Endothelial cell of umbilical vein (primary cell): ENCODE data around the gene SS18L1. TPM values are rescaled to one million over a fixed set of nuclear protein-coding genes. Genes with fewer than 3 reads are reported as not detected.

Source experiments
- BruUV-seq: library from RNA; stranded (reverse); fragments of 400-500 nt; replicated peaks from 2 replicates; lab custom pipeline; 2021; lab: Mats Ljungman, UMichigan
- CTCF ChIA-PET: fragments of 300-600, 350-600 bp; sonication (Branson Sonifier 250); formaldehyde crosslinking; loops from one replicate; lab custom pipeline; 2021; ENCODE audit warnings: antibody characterized with exemption, inconsistent platforms; lab: Charles Lee
- POLR2A ChIA-PET: fragments of 300-600, 350-600 bp; sonication (Branson Sonifier 250); formaldehyde crosslinking; loops from one replicate; lab custom pipeline; 2021; ENCODE audit warnings: antibody characterized with exemption, inconsistent platforms; lab: Charles Lee
- DNase-seq: peaks from one replicate; pipeline ENCODE4 v3.0.0-alpha.2; 2011; ENCODE audit warnings: low read depth, low spot score
- FAIRE-seq: peaks from 2 replicates; lab custom pipeline; 2011; peaks lifted over from hg19 to GRCh38; lab: Jason Lieb, UNC
- H2AFZ ChIP-seq: 2 replicates; pipeline ENCODE4 v1.6.0; 2012; ENCODE audit warnings: low read depth, low read length, control low read depth, inconsistent platforms
- H3K27ac ChIP-seq: 2 replicates; pipeline ENCODE4 v1.5.1; 2011; ENCODE audit warnings: low read depth, mild to moderate bottlenecking, control low read depth, low read length, moderate library complexity; ENCODE audit not compliant: insufficient read depth
- H3K27me3 ChIP-seq, 2 experiments: 2 replicates each; pipeline versions ENCODE4 v1.6.0 to v1.6.1; 2011; ENCODE audit warnings: low read length in 2 of 2, mixed read lengths in 1 of 2; ENCODE audit not compliant: control insufficient read depth in 2 of 2, insufficient read depth in 2 of 2
- H3K36me3 ChIP-seq, 2 experiments: 2 replicates in 1 of 2; 3 replicates in 1 of 2; pipeline ENCODE4 v1.5.1; 2011; ENCODE audit warnings: low read length in 2 of 2, mild to moderate bottlenecking in 1 of 2, moderate library complexity in 1 of 2; ENCODE audit not compliant: control insufficient read depth in 2 of 2, insufficient read depth in 2 of 2; ENCODE audit errors: extremely low read depth in 1 of 2
- H3K4me1 ChIP-seq: 3 replicates; pipeline ENCODE4 v1.5.1; 2011; ENCODE audit warnings: mild to moderate bottlenecking, low read length; ENCODE audit not compliant: control insufficient read depth, insufficient read depth; ENCODE audit errors: extremely low read depth
- H3K4me2 ChIP-seq: 2 replicates; pipeline ENCODE4 v1.6.1; 2011; ENCODE audit warnings: low read length, control low read depth, mixed read lengths; ENCODE audit not compliant: insufficient read depth
- H3K4me3 ChIP-seq, 3 experiments: fragments of 200-600 bp in 1 of 3; sonication (generic), shearing (Covaris generic) in 1 of 3; replicated peaks in 1 of 3; 2 replicates each; pipeline ENCODE4 v1.5.1; 2011 to 2016; ENCODE audit warnings: control low read depth in 3 of 3, low read length in 3 of 3, mild to moderate bottlenecking in 2 of 3, inconsistent platforms in 1 of 3, low read depth in 1 of 3, moderate library complexity in 1 of 3; ENCODE audit not compliant: insufficient read depth in 1 of 3
- H3K79me2 ChIP-seq: 2 replicates; pipeline ENCODE4 v1.6.0; 2012; ENCODE audit warnings: low read length, inconsistent platforms; ENCODE audit not compliant: control insufficient read depth, insufficient read depth
- H3K9ac ChIP-seq: replicated peaks from 2 replicates; pipeline ENCODE3; 2011; ENCODE audit warnings: low read length, control low read depth; ENCODE audit not compliant: insufficient read depth; ENCODE audit errors: extremely low read depth
- H3K9me1 ChIP-seq: replicated peaks from 3 replicates; pipeline ENCODE4 v1.6.0; 2011; ENCODE audit warnings: mild to moderate bottlenecking, low read length; ENCODE audit not compliant: control insufficient read depth, insufficient read depth; ENCODE audit errors: extremely low read depth
- H3K9me3 ChIP-seq: replicated peaks from 2 replicates; pipeline ENCODE4 v1.5.1; 2012; ENCODE audit warnings: low read length, inconsistent platforms; ENCODE audit not compliant: control insufficient read depth, insufficient read depth
- H4K20me1 ChIP-seq: replicated peaks from 2 replicates; pipeline ENCODE3; 2011; ENCODE audit warnings: mild to moderate bottlenecking, low read length; ENCODE audit not compliant: control insufficient read depth, insufficient read depth; ENCODE audit errors: extremely low read depth
- dilution Hi-C: fragments of 300-500 bp; cut with MboI; formaldehyde crosslinking; loops from one replicate; pipeline ENCODE4 v1.15.0; 2019; ENCODE audit warnings: low sequenced_read_pairs; ENCODE audit not compliant: extremely low pct_ligation_motif_present
- intact Hi-C: fragments of 100-400 bp; cut with micrococcal nuclease; formaldehyde crosslinking; loops from one replicate; pipeline ENCODE4 v1.10.0; 2022
- polyA plus RNA-seq, 4 experiments: library from polyadenylated mRNA; depleted of rRNA in 3 of 4; stranded (reverse) in 3 of 4; unstranded in 1 of 4; fragments of >200 nt; gene quantifications; 2 replicates each; pipeline versions ENCODE4 v1.2.1 to v1.2.3, GENCODE V29; 2011 to 2012; ENCODE audit warnings: missing spikeins in 1 of 4
- total RNA-seq: library from RNA; stranded (reverse); gene quantifications from 2 replicates; pipeline ENCODE4 v1.2.3, GENCODE V29; 2021
- TF ChIP-seq, protein P1 (sequence below): IDR thresholded peaks from 2 replicates; pipeline ENCODE4 v1.6.1; 2011; ENCODE audit not compliant: insufficient read depth, insufficient read length
- TF ChIP-seq, protein P2 (sequence below), 2 donors: IDR thresholded peaks; 1 replicate in 1 of 2; 2 replicates in 1 of 2; pipeline ENCODE4 v1.5.1; 2011; ENCODE audit warnings: low read length in 2 of 2, mild to moderate bottlenecking in 2 of 2, moderate library complexity in 2 of 2, control low read depth in 1 of 2, inconsistent platforms in 1 of 2, low read depth in 1 of 2; ENCODE audit not compliant: insufficient read depth in 1 of 2; ENCODE audit errors: extremely low read depth in 1 of 2

SS18L1 gene
- total and polyA plus RNA-seq, 2 donors (not counting 3 experiments of a cell fraction or from before 2014, with no cell fraction given), result 15.4 to 21.7 TPM

DNA sequence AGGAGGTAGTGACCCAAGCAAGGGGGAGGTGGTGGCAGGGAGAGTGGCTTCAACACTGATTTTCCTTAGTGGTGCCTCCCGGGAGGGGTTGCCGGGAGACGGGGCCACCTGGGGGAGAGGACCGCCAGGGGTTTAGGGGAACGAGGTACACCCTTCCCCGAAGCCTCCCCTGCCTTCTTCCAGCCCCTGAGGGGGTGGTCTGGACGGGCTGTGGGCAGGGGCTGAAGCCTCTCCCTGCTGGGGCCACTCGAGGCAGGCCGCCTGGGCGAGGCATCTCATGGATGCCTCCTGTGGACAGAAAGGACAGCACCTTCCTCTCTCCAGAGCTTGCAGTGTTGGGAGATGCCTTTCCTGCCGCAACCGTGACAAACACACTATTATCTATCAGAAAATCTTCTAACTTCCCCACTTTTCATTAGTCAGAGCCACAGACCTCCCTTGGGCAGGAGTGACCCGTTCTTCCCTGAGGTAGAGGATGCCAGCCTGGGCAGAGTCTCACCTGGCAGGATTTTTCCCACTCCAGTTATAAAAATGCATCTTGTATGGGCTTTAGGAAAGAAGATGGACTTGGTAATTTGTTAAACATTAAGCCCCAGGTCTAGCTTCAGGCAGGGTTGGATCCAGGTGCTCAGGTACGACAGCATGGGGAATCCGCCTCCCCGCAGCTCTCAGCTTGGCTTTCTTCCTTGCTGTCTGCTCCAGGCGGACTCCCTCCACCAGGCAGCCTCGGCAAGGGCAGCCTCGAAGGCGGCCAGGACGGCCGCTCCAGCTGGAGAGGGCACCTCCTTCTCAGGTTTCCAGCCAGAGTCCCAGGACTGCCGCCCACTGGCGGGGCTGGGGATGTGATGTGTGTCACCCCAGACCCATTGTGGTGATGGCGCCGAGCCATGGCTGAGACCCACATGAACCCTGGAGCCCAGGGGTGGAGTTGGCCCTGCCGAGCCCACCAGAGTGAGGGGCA is 65.5 kb downstream of the SS18L1 start:
- H4K20me1 ChIP-seq, result no peaks in the 10 kb centered on the region
- H3K27me3 ChIP-seq, result no peaks in the 10 kb centered on the region
- no peak overlapping the region for H3K27ac ChIP-seq
- no peak overlapping the region for H3K4me3 ChIP-seq
- no peak overlapping the region for H2AFZ ChIP-seq
- H3K4me1 ChIP-seq, result no peaks in the 10 kb centered on the region
- DNase-seq, result no peak
- CTCF ChIA-PET, result interaction anchor here (0.8 kb wide), 1 partner anchor 24 kb away, joined by 3 read pairs; no protein-coding TSS in a partner anchor
- H3K9me1 ChIP-seq, result no peaks in the 10 kb centered on the region
- H3K4me2 ChIP-seq, result no peak overlapping the region
- POLR2A ChIA-PET, result no interaction called here
- H3K79me2 ChIP-seq, result no peaks in the 10 kb centered on the region
- no peaks in the 10 kb centered on the region for H3K9me3 ChIP-seq
- no peaks in the 10 kb centered on the region for H3K36me3 ChIP-seq
- FAIRE-seq, result no peak
- no peak overlapping the region for H3K9ac ChIP-seq
- intact Hi-C loops, result no loop called here
- dilution Hi-C loops, result no loop called here
- TF ChIP-seq, protein P1, sequence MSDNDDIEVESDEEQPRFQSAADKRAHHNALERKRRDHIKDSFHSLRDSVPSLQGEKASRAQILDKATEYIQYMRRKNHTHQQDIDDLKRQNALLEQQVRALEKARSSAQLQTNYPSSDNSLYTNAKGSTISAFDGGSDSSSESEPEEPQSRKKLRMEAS, result no peak
- TF ChIP-seq, protein P2, sequence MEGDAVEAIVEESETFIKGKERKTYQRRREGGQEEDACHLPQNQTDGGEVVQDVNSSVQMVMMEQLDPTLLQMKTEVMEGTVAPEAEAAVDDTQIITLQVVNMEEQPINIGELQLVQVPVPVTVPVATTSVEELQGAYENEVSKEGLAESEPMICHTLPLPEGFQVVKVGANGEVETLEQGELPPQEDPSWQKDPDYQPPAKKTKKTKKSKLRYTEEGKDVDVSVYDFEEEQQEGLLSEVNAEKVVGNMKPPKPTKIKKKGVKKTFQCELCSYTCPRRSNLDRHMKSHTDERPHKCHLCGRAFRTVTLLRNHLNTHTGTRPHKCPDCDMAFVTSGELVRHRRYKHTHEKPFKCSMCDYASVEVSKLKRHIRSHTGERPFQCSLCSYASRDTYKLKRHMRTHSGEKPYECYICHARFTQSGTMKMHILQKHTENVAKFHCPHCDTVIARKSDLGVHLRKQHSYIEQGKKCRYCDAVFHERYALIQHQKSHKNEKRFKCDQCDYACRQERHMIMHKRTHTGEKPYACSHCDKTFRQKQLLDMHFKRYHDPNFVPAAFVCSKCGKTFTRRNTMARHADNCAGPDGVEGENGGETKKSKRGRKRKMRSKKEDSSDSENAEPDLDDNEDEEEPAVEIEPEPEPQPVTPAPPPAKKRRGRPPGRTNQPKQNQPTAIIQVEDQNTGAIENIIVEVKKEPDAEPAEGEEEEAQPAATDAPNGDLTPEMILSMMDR (IDR thresholded peaks at IDR 0.05; ENCODE audit: extremely low read depth in 1 of 2, insufficient read depth in 1 of 2, low read depth in 1 of 2, low read length in 2 of 2), result peak in 1 of 2 donors; percentile 37
- BruUV-seq, result no TSS peak
